HEK293T (cell line): ENCODE results near the gene DDHD1.

Experiments
- ARNT ChIP-seq: fragments of 450-650 bp; IDR thresholded peaks from 2 replicates; pipeline ENCODE4 v1.6.1; 2017; ENCODE audit warnings: mild to moderate bottlenecking
- BHLHE40 ChIP-seq: fragments of 450-650 bp; IDR thresholded peaks from 2 replicates; pipeline ENCODE4 v1.6.1; 2016; ENCODE audit warnings: mild to moderate bottlenecking, moderate library complexity, borderline replicate concordance
- CTBP1 ChIP-seq: fragments of 450-650 bp; IDR thresholded peaks from 2 replicates; pipeline ENCODE4 v1.6.1; 2016; ENCODE audit warnings: borderline replicate concordance
- ELF4 ChIP-seq: fragments of 450-650 bp; IDR thresholded peaks from 2 replicates; pipeline ENCODE4 v1.6.1; 2017; ENCODE audit warnings: antibody characterized with exemption
- FOXK2 ChIP-seq: fragments of 450-650 bp; IDR thresholded peaks from 2 replicates; pipeline ENCODE4 v1.6.1; 2016; ENCODE audit warnings: mild to moderate bottlenecking
- FOXM1 ChIP-seq: fragments of 450-650 bp; IDR thresholded peaks from 2 replicates; pipeline ENCODE4 v1.6.1; 2017; ENCODE audit warnings: mild to moderate bottlenecking, borderline replicate concordance
- HDGF ChIP-seq: fragments of 450-650 bp; IDR thresholded peaks from 2 replicates; pipeline ENCODE4 v1.6.1; 2017; ENCODE audit warnings: antibody characterized with exemption, borderline replicate concordance
- LEF1 ChIP-seq: fragments of 450-650 bp; IDR thresholded peaks from 2 replicates; pipeline ENCODE4 v1.6.1; 2017; ENCODE audit warnings: mild to moderate bottlenecking, borderline replicate concordance
- NFRKB ChIP-seq: fragments of 450-650 bp; IDR thresholded peaks from 2 replicates; pipeline ENCODE4 v1.6.1; 2016; ENCODE audit warnings: mild to moderate bottlenecking, moderate library complexity
- SP1 ChIP-seq: fragments of 450-650 bp; IDR thresholded peaks from 2 replicates; pipeline ENCODE4 v1.6.1; 2017
- SUZ12 ChIP-seq: fragments of 450-650 bp; IDR thresholded peaks from 2 replicates; pipeline ENCODE4 v1.6.1; 2016; ENCODE audit warnings: mild to moderate bottlenecking
- ZNF384 ChIP-seq: fragments of 450-650 bp; IDR thresholded peaks from 2 replicates; pipeline ENCODE4 v1.6.1; 2016
- TF ChIP-seq, protein P1 (sequence below): fragments of 450-650 bp; IDR thresholded peaks from 2 replicates; pipeline ENCODE4 v1.6.1; 2016

DNA sequence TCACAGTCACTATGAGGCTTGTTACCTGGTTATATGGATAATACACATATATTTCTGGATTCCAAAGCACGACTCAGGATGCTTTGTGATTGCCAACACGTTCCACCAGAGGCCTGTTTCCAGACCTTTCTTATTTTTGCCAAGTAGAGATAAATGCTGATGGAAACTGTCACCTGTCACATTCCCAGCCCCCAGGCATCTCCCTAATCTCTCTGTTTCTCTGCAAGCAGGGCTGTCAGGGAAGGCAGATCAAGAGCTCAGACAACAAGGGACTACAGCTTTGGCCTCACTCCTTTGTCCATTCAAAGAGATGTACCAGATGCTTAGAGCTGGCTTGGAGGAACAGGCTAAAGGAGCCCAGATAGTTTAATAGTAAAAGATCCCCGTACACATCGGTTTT, 21.8 kb upstream of the DDHD1 start:
- TF ChIP-seq SUZ12 = no peak
- TF ChIP-seq BHLHE40 = no peak
- no peak for TF ChIP-seq FOXK2
- TF ChIP-seq, protein P1, sequence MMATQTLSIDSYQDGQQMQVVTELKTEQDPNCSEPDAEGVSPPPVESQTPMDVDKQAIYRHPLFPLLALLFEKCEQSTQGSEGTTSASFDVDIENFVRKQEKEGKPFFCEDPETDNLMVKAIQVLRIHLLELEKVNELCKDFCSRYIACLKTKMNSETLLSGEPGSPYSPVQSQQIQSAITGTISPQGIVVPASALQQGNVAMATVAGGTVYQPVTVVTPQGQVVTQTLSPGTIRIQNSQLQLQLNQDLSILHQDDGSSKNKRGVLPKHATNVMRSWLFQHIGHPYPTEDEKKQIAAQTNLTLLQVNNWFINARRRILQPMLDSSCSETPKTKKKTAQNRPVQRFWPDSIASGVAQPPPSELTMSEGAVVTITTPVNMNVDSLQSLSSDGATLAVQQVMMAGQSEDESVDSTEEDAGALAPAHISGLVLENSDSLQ = no peak
- TF ChIP-seq HDGF = no peak
- TF ChIP-seq FOXM1 = no peak
- TF ChIP-seq SP1 = no peak
- no peak for TF ChIP-seq ELF4
- TF ChIP-seq CTBP1 = no peak
- TF ChIP-seq ARNT = no peak
- TF ChIP-seq NFRKB = no peak
- TF ChIP-seq LEF1 = no peak
- TF ChIP-seq ZNF384 = no peak
